ENCODE results near the gene PLEKHB1. TPM values are rescaled to one million over a fixed set of nuclear protein-coding genes. Genes with fewer than 3 reads are reported as not detected.

PLEKHB1 gene
- polyA plus RNA-seq, 1 donor (not counting 4 experiments of a cell fraction or from before 2014, with no cell fraction given): not detected

DNA sequence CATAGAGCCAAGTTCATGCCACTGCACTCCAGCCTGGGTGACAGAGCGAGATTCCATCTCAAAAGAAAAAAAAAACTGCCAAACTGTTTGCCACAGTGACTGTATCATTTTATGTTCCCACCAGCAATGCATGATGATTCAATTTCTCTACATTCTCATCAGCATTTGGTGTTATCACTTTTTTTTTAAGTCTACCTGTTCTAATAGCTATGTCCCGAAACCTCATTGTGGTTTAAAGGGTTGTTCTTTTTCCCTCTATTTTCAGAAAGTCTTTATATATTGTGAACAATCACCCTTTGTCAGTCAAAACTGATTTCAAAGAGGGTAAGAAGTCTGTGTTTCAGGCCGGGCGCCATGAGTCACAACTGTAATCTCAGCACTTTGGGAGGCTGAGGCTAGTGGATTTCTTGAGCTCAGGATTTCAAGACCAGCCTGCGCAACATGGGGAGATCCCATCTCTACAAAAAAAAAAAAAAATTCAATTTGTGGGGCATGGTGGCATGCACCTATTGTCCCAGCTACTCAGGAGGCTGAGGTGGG lies 33.7 kb upstream of the PLEKHB1 start:
- Histone ChIP-seq H3K4me1 (ENCODE audit: control insufficient read depth, extremely low read depth, insufficient read depth, low read length) (no peaks in the 10 kb centered on the region), H3K4me3 (ENCODE audit: control insufficient read depth in 2 of 3, extremely low read depth in 1 of 3, insufficient read depth in 2 of 3, low read depth in 1 of 3, low read length in 3 of 3) (no peak overlapping the region), H3K79me2 (ENCODE audit: control insufficient read depth, insufficient read depth, low read length) (no peaks in the 10 kb centered on the region), H3K9me1 (ENCODE audit: control insufficient read depth, extremely low read depth, insufficient read depth, low read length) (no peaks in the 10 kb centered on the region), H3K4me2 (ENCODE audit: control insufficient read depth, extremely low read depth, insufficient read depth, low read depth, low read length) (no peak overlapping the region), H2AFZ (ENCODE audit: control insufficient read depth, low read length) (no peak overlapping the region), H3K9ac (ENCODE audit: control insufficient read depth, extremely low read depth, insufficient read depth, low read length) (no peak overlapping the region), H3K27ac (ENCODE audit: control insufficient read depth, insufficient read depth, low read length) (no peak overlapping the region), H3K36me3 (ENCODE audit: control insufficient read depth in 2 of 2, extremely low read depth in 1 of 2, insufficient read depth in 2 of 2, low read length in 2 of 2) (no peaks in the 10 kb centered on the region), H3K27me3 (ENCODE audit: control insufficient read depth, extremely low read depth, insufficient read depth, low read length) (no peaks in the 10 kb centered on the region), H3K9me3 (ENCODE audit: control insufficient read depth, low read depth, low read length) (no peaks in the 10 kb centered on the region), H4K20me1 (ENCODE audit: control insufficient read depth, extremely low read depth, insufficient read depth, low read length) (no peaks in the 10 kb centered on the region)
- dilution Hi-C loops (cut with MboI; ENCODE audit: extremely low pct_ligation_motif_present, low sequenced_read_pairs): no loop called here
- DNase-seq (ENCODE audit: low read depth, low spot score): no peak
- FAIRE-seq: no peak
- no peak for TF ChIP-seq EZH2 (IDR thresholded peaks at IDR 0.05; ENCODE audit: low read length)

DNA sequence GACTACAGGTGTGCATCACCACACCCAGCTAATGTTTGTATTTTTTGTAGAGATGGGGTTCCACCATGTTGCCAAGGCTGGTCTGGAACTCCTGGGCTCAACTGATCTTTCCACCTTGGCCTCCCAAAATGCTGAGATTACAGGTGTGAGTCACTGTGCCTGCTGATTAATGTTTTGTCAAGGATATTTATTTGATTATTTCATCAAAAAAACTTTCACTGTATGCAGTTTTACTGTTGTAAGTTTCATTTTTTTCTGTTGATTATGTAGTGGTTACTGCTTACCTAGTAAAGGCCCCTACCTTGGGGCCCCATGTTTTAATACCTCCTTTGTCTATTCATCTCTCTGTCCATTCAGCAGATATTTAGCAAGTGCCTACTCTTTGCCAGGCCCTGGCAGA lies 31.8 kb upstream of the PLEKHB1 start:
- no peaks in the 10 kb centered on the region for H4K20me1 ChIP-seq (ENCODE audit: control insufficient read depth, extremely low read depth, insufficient read depth, low read length)
- H3K27me3 ChIP-seq (ENCODE audit: control insufficient read depth, extremely low read depth, insufficient read depth, low read length): no peaks in the 10 kb centered on the region
- H3K9me3 ChIP-seq (ENCODE audit: control insufficient read depth, low read depth, low read length): no peaks in the 10 kb centered on the region
- H3K36me3 ChIP-seq (ENCODE audit: control insufficient read depth in 2 of 2, extremely low read depth in 1 of 2, insufficient read depth in 2 of 2, low read length in 2 of 2): no peaks in the 10 kb centered on the region
- TF ChIP-seq, protein P1, sequence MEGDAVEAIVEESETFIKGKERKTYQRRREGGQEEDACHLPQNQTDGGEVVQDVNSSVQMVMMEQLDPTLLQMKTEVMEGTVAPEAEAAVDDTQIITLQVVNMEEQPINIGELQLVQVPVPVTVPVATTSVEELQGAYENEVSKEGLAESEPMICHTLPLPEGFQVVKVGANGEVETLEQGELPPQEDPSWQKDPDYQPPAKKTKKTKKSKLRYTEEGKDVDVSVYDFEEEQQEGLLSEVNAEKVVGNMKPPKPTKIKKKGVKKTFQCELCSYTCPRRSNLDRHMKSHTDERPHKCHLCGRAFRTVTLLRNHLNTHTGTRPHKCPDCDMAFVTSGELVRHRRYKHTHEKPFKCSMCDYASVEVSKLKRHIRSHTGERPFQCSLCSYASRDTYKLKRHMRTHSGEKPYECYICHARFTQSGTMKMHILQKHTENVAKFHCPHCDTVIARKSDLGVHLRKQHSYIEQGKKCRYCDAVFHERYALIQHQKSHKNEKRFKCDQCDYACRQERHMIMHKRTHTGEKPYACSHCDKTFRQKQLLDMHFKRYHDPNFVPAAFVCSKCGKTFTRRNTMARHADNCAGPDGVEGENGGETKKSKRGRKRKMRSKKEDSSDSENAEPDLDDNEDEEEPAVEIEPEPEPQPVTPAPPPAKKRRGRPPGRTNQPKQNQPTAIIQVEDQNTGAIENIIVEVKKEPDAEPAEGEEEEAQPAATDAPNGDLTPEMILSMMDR (optimal IDR thresholded peaks at IDR 0.05 in 1 of 3, IDR thresholded peaks at IDR 0.05 in 1 of 3, conservative IDR thresholded peaks at IDR 0.05 in 1 of 3; ENCODE audit: extremely low read depth in 1 of 3, insufficient read depth in 2 of 3, low read length in 3 of 3): no peak
- TF ChIP-seq EZH2 (IDR thresholded peaks at IDR 0.05; ENCODE audit: low read length): no peak
- H3K4me1 ChIP-seq (ENCODE audit: control insufficient read depth, extremely low read depth, insufficient read depth, low read length): no peaks in the 10 kb centered on the region
- no peak overlapping the region for H3K4me2 ChIP-seq (ENCODE audit: control insufficient read depth, extremely low read depth, insufficient read depth, low read depth, low read length)
- FAIRE-seq (no peak), DNase-seq (ENCODE audit: low read depth, low spot score) (no peak)
- no peak overlapping the region for H3K9ac ChIP-seq (ENCODE audit: control insufficient read depth, extremely low read depth, insufficient read depth, low read length)
- dilution Hi-C loops (cut with MboI; ENCODE audit: extremely low pct_ligation_motif_present, low sequenced_read_pairs): no loop called here
- no peaks in the 10 kb centered on the region for H3K79me2 ChIP-seq (ENCODE audit: control insufficient read depth, insufficient read depth, low read length)
- H3K27ac ChIP-seq (ENCODE audit: control insufficient read depth, insufficient read depth, low read length): no peak overlapping the region
- no peak overlapping the region for H3K4me3 ChIP-seq (ENCODE audit: control insufficient read depth in 2 of 3, extremely low read depth in 1 of 3, insufficient read depth in 2 of 3, low read depth in 1 of 3, low read length in 3 of 3)
- H2AFZ ChIP-seq (ENCODE audit: control insufficient read depth, low read length): no peak overlapping the region
- H3K9me1 ChIP-seq (ENCODE audit: control insufficient read depth, extremely low read depth, insufficient read depth, low read length): no peaks in the 10 kb centered on the region

All from keratinocyte (primary cell).